Tibial nerve (tissue), 4 donors: ENCODE results near the gene LCLAT1. TPM values are rescaled to one million over a fixed set of nuclear protein-coding genes. Genes with fewer than 3 reads are reported as not detected.

ENCODE experiments used
- DNase-seq, 2 donors: peaks; one replicate each; pipeline ENCODE4 v3.0.0-alpha.2; 2019; ENCODE audit warnings: low spot score in 2 of 2
- H3K27ac ChIP-seq, 4 donors: fragments of 200-600 bp; sonication (generic) in 3 of 4; one replicate each; pipeline ENCODE4 v1.5.1; 2017 to 2019; ENCODE audit warnings: mild to moderate bottlenecking in 1 of 4
- H3K27me3 ChIP-seq, 2 donors: fragments of 200-600 bp; sonication (generic) in 1 of 2; one replicate each; pipeline versions ENCODE4 v1.5.1 to v1.6.0; 2017 to 2019
- H3K36me3 ChIP-seq, 3 donors: fragments of 200-600 bp; sonication (generic); one replicate each; pipeline ENCODE4 v1.5.1; 2018 to 2019
- H3K4me1 ChIP-seq, 4 donors: fragments of 200-600 bp; sonication (generic) in 3 of 4; one replicate each; pipeline ENCODE4 v1.5.1; 2017 to 2019
- H3K4me3 ChIP-seq, 4 donors: fragments of 200-600 bp; sonication (generic) in 3 of 4; one replicate each; pipeline ENCODE4 v1.5.1; 2017 to 2019; ENCODE audit warnings: mild to moderate bottlenecking in 1 of 4, moderate library complexity in 1 of 4
- H3K9me3 ChIP-seq, 4 donors: fragments of 200-600 bp; sonication (generic) in 3 of 4; one replicate each; pipeline ENCODE4 v1.5.1; 2017 to 2019
- EP300 ChIP-seq, 2 donors: sonication (generic); formaldehyde crosslinking; IDR thresholded peaks; one replicate each; pipeline ENCODE4 v1.6.1; 2017; ENCODE audit warnings: antibody characterized with exemption in 2 of 2, mild to moderate bottlenecking in 1 of 2
- POLR2A ChIP-seq, 2 donors: fragments of 450-650 bp; IDR thresholded peaks; one replicate each; pipeline ENCODE4 v1.6.1; 2017; ENCODE audit warnings: antibody characterized with exemption in 2 of 2, mild to moderate bottlenecking in 2 of 2, moderate library complexity in 2 of 2
- WGBS, 2 donors: methylation state at CpG; one replicate each; pipeline ENCODE4 v1.1.5; 2018; 5-methylcytosine and 5-hydroxymethylcytosine counted together
- total RNA-seq, 4 donors: library from RNA; depleted of rRNA; stranded (reverse); fragments of >200 nt; gene quantifications; one replicate each; pipeline ENCODE4 v1.1.0, GENCODE V29; 2016
- TF ChIP-seq, protein P1 (sequence below), 5 experiments: fragments of 200-600 bp in 3 of 5; fragments of 450-650 bp in 2 of 5; sonication (generic) in 3 of 5; IDR thresholded peaks; one replicate each; pipeline ENCODE4 v1.5.1; 2016 to 2019; ENCODE audit warnings: antibody characterized with exemption in 5 of 5, mild to moderate bottlenecking in 3 of 5, moderate library complexity in 2 of 5

The LCLAT1 gene
- total RNA-seq, 4 donors from 2014 or later: 8.4 to 15.9 (median 11.8) TPM

DNA sequence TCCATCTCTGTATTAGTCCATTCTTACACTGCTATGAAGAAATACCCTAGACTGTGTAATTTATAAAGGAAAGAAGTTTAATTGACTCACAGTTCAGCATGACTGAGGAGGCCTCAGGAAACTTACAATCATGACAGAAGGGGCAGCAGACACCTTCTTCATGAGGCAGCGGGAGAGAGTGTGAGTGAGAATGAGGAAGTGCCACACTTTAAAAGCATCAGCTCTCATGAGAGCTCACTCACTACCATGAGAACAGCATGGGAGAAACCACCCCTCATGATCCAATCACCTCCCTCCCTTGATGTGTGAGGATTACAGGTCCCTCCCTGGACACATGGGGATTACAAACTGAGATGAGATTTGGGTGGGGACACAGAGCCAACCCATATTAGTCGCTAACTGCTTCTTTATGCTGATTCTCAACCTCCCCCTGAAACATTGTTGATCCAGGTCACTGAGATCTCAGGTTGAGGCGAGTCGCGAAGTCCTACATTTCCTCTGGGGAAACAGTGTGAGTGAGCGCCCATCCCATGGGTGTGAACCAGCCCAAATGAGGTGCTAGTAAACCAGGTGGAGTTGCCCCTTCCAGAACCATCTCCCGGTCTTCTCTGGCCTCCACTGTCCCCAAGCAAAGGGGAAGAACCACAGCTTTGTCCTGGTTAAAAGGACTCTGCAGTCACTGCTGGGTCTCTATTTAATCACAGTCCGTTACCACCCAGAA, 236.3 kb downstream of the LCLAT1 start:
- Histone ChIP-seq H3K4me3 (no peak overlapping the region), H3K36me3 (no peaks in the 10 kb centered on the region), H3K4me1 (no peaks in the 10 kb centered on the region), H3K9me3 (no peaks in the 10 kb centered on the region), H3K27ac (no peak overlapping the region), H3K27me3 (no peaks in the 10 kb centered on the region)
- 92 to 94% methylated on average over 8 of the region's 8 CpGs for WGBS, 2 donors
- no peak for DNase-seq
- TF ChIP-seq POLR2A (IDR thresholded peaks at IDR 0.05): no peak
- TF ChIP-seq, protein P1, sequence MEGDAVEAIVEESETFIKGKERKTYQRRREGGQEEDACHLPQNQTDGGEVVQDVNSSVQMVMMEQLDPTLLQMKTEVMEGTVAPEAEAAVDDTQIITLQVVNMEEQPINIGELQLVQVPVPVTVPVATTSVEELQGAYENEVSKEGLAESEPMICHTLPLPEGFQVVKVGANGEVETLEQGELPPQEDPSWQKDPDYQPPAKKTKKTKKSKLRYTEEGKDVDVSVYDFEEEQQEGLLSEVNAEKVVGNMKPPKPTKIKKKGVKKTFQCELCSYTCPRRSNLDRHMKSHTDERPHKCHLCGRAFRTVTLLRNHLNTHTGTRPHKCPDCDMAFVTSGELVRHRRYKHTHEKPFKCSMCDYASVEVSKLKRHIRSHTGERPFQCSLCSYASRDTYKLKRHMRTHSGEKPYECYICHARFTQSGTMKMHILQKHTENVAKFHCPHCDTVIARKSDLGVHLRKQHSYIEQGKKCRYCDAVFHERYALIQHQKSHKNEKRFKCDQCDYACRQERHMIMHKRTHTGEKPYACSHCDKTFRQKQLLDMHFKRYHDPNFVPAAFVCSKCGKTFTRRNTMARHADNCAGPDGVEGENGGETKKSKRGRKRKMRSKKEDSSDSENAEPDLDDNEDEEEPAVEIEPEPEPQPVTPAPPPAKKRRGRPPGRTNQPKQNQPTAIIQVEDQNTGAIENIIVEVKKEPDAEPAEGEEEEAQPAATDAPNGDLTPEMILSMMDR (IDR thresholded peaks at IDR 0.05): no peak
- no peak for TF ChIP-seq EP300 (IDR thresholded peaks at IDR 0.05)

DNA sequence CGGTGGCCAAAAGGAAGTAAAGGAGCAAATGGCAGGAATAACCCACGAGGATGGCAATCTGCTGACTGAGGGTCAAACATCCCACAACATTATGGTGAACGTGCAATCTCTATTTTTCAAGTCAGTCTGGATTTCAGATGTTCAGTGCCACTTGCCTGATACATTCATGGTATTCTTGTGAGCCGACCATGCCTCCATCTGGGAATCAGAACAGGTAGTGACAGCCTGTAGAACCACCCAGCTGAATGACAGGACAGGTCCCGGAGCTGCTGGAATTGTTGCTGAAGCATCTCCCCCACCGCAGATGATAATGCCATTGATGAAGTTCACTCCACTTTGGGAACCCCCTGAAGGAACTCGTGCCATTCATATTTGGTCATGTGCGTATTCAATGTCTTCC, 237.0 kb downstream of the LCLAT1 start:
- no peaks in the 10 kb centered on the region for H3K27me3 ChIP-seq
- DNase-seq: no peak
- TF ChIP-seq, protein P1 (IDR thresholded peaks at IDR 0.05): no peak
- TF ChIP-seq POLR2A (IDR thresholded peaks at IDR 0.05) (no peak), EP300 (IDR thresholded peaks at IDR 0.05) (no peak)

DNA sequence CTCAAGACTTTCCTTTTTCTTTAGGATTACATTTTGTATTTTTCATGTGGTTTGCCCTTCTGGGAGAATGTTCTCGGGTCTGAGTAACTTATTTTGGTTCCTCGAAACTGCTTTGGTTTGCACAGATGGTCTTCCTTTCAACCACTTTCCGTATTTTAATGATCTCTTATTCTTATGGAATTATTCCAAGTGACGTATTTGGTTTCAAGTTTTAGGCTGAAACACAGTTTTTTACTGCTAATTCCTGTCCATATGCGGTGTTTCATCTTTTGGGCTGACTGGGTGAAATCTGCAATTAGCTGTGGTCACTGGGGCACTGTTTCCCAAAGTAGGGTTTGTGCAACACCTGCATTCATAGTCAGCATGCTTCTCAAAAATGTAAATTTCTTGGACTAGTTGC, 237.5 kb downstream of the LCLAT1 start:
- Histone ChIP-seq H3K36me3 (no peaks in the 10 kb centered on the region), H3K27me3 (no peaks in the 10 kb centered on the region), H3K27ac (no peak overlapping the region), H3K4me3 (no peak overlapping the region), H3K4me1 (no peaks in the 10 kb centered on the region), H3K9me3 (no peaks in the 10 kb centered on the region)
- TF ChIP-seq POLR2A (IDR thresholded peaks at IDR 0.05): no peak
- TF ChIP-seq EP300 (IDR thresholded peaks at IDR 0.05): no peak
- TF ChIP-seq, protein P1 (IDR thresholded peaks at IDR 0.05): no peak
- 56 to 62% methylated on average over 5 of the region's 5 CpGs for WGBS, 2 donors
- DNase-seq: no peak

More for the DNA sequence above, 237.0 kb downstream of the LCLAT1 start:
- H3K4me1 ChIP-seq: no peaks in the 10 kb centered on the region
- no peak overlapping the region for H3K4me3 ChIP-seq
- H3K9me3 ChIP-seq: no peaks in the 10 kb centered on the region
- WGBS, 2 donors: 83 to 85% methylated on average over 8 of the region's 8 CpGs
- H3K27ac ChIP-seq: no peak overlapping the region
- no peaks in the 10 kb centered on the region for H3K36me3 ChIP-seq

DNA sequence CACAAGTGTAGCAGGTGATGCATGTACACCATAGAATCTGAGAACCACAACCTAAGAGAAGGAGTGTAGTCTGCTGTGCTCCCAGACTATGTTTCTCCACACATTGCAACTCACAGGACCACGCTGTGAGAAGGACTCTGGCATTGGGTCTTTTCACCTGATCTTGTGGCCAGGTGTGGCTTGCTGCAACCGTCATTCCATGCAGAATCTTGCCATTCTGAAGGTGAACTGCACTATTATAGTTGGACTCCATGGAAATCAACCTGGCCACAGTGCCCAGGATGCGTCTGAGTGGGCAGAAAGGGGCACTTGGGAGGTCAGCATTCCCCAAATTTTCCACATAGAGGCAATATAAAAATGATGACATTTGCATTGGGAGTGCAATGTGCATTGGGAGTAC, 237.9 kb downstream of the LCLAT1 start:
- Histone ChIP-seq H3K27me3 (no peaks in the 10 kb centered on the region), H3K9me3 (no peaks in the 10 kb centered on the region), H3K36me3 (no peaks in the 10 kb centered on the region), H3K27ac (no peak overlapping the region), H3K4me1 (no peaks in the 10 kb centered on the region), H3K4me3 (no peak overlapping the region)
- TF ChIP-seq POLR2A (IDR thresholded peaks at IDR 0.05) (no peak), EP300 (IDR thresholded peaks at IDR 0.05) (no peak)
- TF ChIP-seq, protein P1 (IDR thresholded peaks at IDR 0.05): no peak
- no peak for DNase-seq
- WGBS, 2 donors: 72 to 76% methylated on average over 3 of the region's 3 CpGs

DNA sequence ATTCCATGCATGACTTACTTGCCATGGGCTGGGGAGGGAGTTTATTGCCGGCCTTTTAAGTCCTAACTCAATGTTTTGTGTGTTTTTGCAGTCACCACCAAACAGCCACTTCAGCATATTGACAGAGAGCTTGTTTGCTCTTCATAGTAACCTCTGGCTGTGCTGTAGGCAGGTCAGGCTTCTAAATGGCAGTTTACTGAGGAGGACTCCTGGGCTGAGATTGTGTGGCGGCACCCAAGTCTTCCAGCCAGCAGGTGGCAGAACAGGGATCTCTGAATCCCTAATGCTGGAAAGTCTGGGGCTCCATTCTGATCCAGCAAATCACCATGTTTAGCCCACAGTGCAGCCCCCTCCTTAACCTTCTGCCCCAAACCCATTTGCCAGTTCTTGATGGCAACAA, 239.0 kb downstream of the LCLAT1 start:
- no peak overlapping the region for H3K27ac ChIP-seq

More for the DNA sequence above, 239.0 kb downstream of the LCLAT1 start:
- H3K4me1 ChIP-seq: no peaks in the 10 kb centered on the region
- DNase-seq: no peak
- 74 to 85% methylated on average over 2 of the region's 2 CpGs for WGBS, 2 donors
- TF ChIP-seq POLR2A (IDR thresholded peaks at IDR 0.05): no peak
- TF ChIP-seq EP300 (IDR thresholded peaks at IDR 0.05): no peak
- TF ChIP-seq, protein P1 (IDR thresholded peaks at IDR 0.05): no peak
- no peaks in the 10 kb centered on the region for H3K9me3 ChIP-seq
- no peaks in the 10 kb centered on the region for H3K36me3 ChIP-seq
- H3K27me3 ChIP-seq: no peaks in the 10 kb centered on the region
- H3K4me3 ChIP-seq: no peak overlapping the region
